NCI-H345 treated with DMSO at 0.1 percent for 48 hours (cell line): ENCODE data around the gene KCND3.

Experiments
- DNase-seq: peaks from one replicate; lab custom pipeline; 2025; ENCODE audit not compliant: unreplicated experiment; lab: John Stamatoyannopoulos, UW

KCND3 gene

GRCh38 chr1:111884772-111885443 lies 104.6 kb downstream of the KCND3 start:
- DNase-seq: no peak

- DNase-seq: no peak
Measured at GRCh38 chr1:111882986-111883560, 106.4 kb downstream of the KCND3 start.

GRCh38 chr1:111882559-111882958 lies 106.9 kb downstream of the KCND3 start:
- DNase-seq: no peak

- DNase-seq: peak; percentile 84
Measured at GRCh38 chr1:111880881-111881837, 108.3 kb downstream of the KCND3 start.

- no peak for DNase-seq
Measured at GRCh38 chr1:111879081-111879480, 110.4 kb downstream of the KCND3 start.

- no peak for DNase-seq
Measured at GRCh38 chr1:111878649-111879048, 110.8 kb downstream of the KCND3 start.

- DNase-seq: no peak
Measured at GRCh38 chr1:111878091-111878490, 111.4 kb downstream of the KCND3 start.

- DNase-seq: no peak
Measured at GRCh38 chr1:111876631-111877030, 112.8 kb downstream of the KCND3 start.

GRCh38 chr1:111875640-111876039 lies 113.8 kb downstream of the KCND3 start:
- no peak for DNase-seq

- DNase-seq: no peak
Measured at GRCh38 chr1:111873460-111874030, 115.9 kb downstream of the KCND3 start.

- no peak for DNase-seq
Measured at GRCh38 chr1:111870181-111870580, 119.3 kb downstream of the KCND3 start.

GRCh38 chr1:111867868-111868440 lies 121.5 kb downstream of the KCND3 start:
- no peak for DNase-seq

GRCh38 chr1:111864862-111865261 lies 124.6 kb downstream of the KCND3 start:
- DNase-seq: no peak

- DNase-seq: no peak
Measured at GRCh38 chr1:111863401-111863800, 126.1 kb downstream of the KCND3 start.

- DNase-seq: no peak
Measured at GRCh38 chr1:111862599-111862998, 126.9 kb downstream of the KCND3 start.

- DNase-seq: no peak
Measured at GRCh38 chr1:111861523-111861922, 127.9 kb downstream of the KCND3 start.

GRCh38 chr1:111857194-111857651 lies 132.2 kb downstream of the KCND3 start:
- no peak for DNase-seq

GRCh38 chr1:111856411-111857185 lies 132.9 kb downstream of the KCND3 start:
- DNase-seq: peak; percentile 23

GRCh38 chr1:111855260-111855659 lies 134.2 kb downstream of the KCND3 start:
- DNase-seq: no peak

GRCh38 chr1:111852261-111852721 lies 137.2 kb downstream of the KCND3 start:
- DNase-seq: no peak
